Cardiac muscle cell (in vitro differentiated cells and primary cell): ENCODE results near the gene CPM. TPM values are rescaled to one million over a fixed set of nuclear protein-coding genes. Genes with fewer than 3 reads are reported as not detected.

Experiments
- DNase-seq, 2 donors: peaks; one replicate each; pipeline versions ENCODE4 v3.0.0 to v3.0.0-alpha.2; 2010 to 2017; ENCODE audit warnings: low read depth in 1 of 2, low spot score in 1 of 2
- H3K27ac ChIP-seq: fragments of 200-600 bp; sonication (generic); 2 replicates; pipeline ENCODE4 v1.5.1; 2016
- H3K27me3 ChIP-seq: fragments of 200-600 bp; sonication (generic); 2 replicates; pipeline ENCODE4 v1.6.0; 2016; ENCODE audit warnings: control low read depth
- H3K36me3 ChIP-seq: fragments of 200-600 bp; sonication (generic); 2 replicates; pipeline ENCODE4 v1.5.1; 2016; ENCODE audit warnings: control low read depth
- H3K4me1 ChIP-seq: fragments of 200-600 bp; sonication (generic); 2 replicates; pipeline ENCODE4 v1.8.1; 2017; ENCODE audit warnings: low read depth, mild to moderate bottlenecking, mixed run types
- H3K4me3 ChIP-seq: fragments of 200-600 bp; sonication (generic); 2 replicates; pipeline ENCODE4 v1.5.1; 2016; ENCODE audit warnings: mild to moderate bottlenecking
- H3K9me3 ChIP-seq: fragments of 200-600 bp; sonication (generic); 2 replicates; pipeline ENCODE4 v1.5.1; 2017; ENCODE audit warnings: low read depth, mild to moderate bottlenecking, control low read depth
- polyA plus RNA-seq: library from polyadenylated mRNA; unstranded; fragments of >200 nt; fragmentation: Nextera tagmentation; extraction: Ambion mirVana; gene quantifications from 2 replicates; pipeline ENCODE4 v1.2.1, GENCODE V29; 2016
- total RNA-seq: library from RNA; depleted of rRNA; stranded (reverse); fragments of >200 nt; gene quantifications from 2 replicates; pipeline ENCODE4 v1.2.3, GENCODE V29; 2016
- TF ChIP-seq, protein P1 (sequence below): IDR thresholded peaks from 2 replicates; pipeline ENCODE4 v1.5.1; 2012; ENCODE audit warnings: low read depth, mild to moderate bottlenecking, low read length

Gene CPM
- total and polyA plus RNA-seq, 2 experiments from 2014 or later, result 1.5 to 2.0 TPM

DNA sequence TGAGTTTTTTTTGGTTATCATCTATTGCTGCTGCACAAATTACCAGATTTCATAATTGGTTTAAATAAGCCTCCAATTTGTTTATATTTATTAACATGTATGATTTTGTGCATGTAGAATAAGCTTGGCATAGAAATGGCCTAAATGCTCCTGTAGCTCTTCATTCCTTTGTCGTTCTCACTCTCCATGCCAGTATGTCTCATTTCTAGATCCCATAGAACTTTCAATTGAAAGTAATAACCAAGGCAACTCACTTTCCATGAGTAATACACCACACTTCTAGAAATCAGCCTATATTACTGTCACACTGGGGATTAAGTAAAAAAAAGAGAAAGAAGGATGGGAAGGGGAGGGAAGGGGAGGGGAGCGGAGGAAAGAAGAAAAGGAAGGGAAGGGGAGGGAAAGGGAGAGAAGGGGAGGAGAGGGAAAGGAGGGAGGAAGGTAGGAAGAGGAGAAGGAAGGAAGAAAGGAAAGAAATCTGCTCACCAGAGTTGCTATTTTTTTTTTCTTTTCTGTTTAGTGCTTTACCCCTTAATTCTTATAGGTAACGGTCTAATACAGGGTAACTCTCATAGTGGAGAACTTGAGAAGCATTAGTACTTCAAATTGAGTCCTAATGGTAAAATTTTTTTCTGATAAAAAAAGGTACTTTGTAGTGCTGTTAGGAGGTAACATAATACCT is 79.4 kb downstream of the CPM start:
- TF ChIP-seq, protein P1, sequence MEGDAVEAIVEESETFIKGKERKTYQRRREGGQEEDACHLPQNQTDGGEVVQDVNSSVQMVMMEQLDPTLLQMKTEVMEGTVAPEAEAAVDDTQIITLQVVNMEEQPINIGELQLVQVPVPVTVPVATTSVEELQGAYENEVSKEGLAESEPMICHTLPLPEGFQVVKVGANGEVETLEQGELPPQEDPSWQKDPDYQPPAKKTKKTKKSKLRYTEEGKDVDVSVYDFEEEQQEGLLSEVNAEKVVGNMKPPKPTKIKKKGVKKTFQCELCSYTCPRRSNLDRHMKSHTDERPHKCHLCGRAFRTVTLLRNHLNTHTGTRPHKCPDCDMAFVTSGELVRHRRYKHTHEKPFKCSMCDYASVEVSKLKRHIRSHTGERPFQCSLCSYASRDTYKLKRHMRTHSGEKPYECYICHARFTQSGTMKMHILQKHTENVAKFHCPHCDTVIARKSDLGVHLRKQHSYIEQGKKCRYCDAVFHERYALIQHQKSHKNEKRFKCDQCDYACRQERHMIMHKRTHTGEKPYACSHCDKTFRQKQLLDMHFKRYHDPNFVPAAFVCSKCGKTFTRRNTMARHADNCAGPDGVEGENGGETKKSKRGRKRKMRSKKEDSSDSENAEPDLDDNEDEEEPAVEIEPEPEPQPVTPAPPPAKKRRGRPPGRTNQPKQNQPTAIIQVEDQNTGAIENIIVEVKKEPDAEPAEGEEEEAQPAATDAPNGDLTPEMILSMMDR, result no peak
- H3K4me3 ChIP-seq, result no peak overlapping the region
- H3K36me3 ChIP-seq, result no peaks in the 10 kb centered on the region

DNA sequence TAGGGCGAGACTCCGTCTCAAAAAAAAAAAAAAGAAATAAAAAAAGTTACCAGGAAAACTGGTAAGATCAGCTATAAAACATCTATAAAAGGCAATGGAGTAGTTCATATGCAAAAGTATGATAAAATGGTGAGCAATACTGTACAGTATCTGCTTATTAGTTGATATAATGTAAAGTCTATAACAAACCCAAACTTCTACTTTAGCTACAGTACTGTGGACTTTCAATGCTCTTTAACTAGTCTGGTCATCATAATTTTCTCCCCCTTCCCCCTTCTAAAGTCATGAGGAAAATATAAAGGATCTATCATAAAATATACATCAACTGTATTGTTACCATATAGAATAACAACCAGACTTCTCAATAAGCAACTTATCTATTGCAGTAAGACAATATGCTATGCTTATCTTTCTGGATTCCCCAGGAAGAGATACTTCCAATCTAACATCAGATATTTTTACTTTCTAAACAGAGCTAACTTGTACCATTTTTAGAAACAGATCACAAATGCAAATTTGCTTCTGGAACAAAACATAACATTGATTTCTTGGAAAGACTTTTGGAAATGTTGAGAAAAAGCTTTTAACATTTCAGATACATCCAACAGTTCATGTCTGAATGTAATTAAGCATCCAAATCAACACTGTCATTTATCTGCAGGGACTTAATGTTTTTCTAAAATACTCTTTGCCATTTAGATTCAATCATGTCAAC is 81.2 kb downstream of the CPM start:
- no peaks in the 10 kb centered on the region for H3K27me3 ChIP-seq
- no peak overlapping the region for H3K27ac ChIP-seq
- no peaks in the 10 kb centered on the region for H3K36me3 ChIP-seq
- TF ChIP-seq, protein P1, result no peak
- no peak for DNase-seq
- H3K4me3 ChIP-seq, result no peak overlapping the region
- H3K9me3 ChIP-seq, result no peaks in the 10 kb centered on the region
- H3K4me1 ChIP-seq, result no peaks in the 10 kb centered on the region

More for the DNA sequence above, 79.4 kb downstream of the CPM start:
- Histone ChIP-seq H3K27me3 (no peaks in the 10 kb centered on the region), H3K4me1 (no peaks in the 10 kb centered on the region), H3K9me3 (no peaks in the 10 kb centered on the region), H3K27ac (no peak overlapping the region)
- DNase-seq, result no peak

DNA sequence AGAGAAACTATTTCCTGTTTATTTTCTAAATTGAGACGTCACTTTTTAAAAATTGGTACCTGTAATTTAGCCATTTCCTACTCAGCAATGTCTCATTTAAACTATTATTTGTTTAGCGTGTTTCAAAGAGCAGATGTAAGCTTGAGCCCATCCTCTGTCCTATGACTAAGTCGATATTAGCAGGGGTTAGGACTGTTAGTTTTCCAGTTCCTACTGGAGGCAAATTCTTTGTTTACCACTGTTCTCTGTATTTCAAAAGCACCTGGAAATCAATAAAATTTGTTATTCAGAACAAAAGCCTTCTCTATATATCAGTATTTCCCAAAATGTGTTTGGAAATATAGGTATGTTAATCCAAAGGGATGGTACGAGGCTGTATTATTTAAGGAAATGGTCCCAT is 82.6 kb downstream of the CPM start:
- Histone ChIP-seq H3K4me3 (no peak overlapping the region), H3K27me3 (no peaks in the 10 kb centered on the region), H3K9me3 (no peaks in the 10 kb centered on the region), H3K4me1 (no peaks in the 10 kb centered on the region), H3K36me3 (no peaks in the 10 kb centered on the region), H3K27ac (no peak overlapping the region)
- DNase-seq, result no peak
- TF ChIP-seq, protein P1, result no peak

DNA sequence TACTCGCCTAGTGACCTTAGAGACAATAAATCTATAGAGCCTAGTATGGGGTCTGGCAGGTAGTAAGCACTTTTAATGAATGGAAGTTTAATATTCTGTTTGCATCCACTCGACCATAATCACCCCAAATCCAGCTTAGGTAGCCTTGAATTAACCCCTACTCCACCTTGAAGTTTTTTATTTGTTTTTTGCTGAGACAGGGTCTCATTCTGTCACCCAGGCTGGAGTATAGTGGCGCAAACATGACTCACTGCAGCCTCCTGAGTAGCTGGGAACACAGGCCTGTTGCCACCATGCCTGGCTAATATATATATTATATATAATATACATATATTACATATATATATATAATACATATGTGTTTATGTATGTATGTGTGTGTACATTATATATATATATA is 86.2 kb downstream of the CPM start:
- Histone ChIP-seq H3K4me3 (no peak overlapping the region), H3K27me3 (no peaks in the 10 kb centered on the region), H3K4me1 (no peaks in the 10 kb centered on the region), H3K9me3 (no peaks in the 10 kb centered on the region), H3K27ac (no peak overlapping the region), H3K36me3 (peaks cover 13% of the 10 kb centered on the region)
- TF ChIP-seq, protein P1, result no peak
- DNase-seq, result no peak

DNA sequence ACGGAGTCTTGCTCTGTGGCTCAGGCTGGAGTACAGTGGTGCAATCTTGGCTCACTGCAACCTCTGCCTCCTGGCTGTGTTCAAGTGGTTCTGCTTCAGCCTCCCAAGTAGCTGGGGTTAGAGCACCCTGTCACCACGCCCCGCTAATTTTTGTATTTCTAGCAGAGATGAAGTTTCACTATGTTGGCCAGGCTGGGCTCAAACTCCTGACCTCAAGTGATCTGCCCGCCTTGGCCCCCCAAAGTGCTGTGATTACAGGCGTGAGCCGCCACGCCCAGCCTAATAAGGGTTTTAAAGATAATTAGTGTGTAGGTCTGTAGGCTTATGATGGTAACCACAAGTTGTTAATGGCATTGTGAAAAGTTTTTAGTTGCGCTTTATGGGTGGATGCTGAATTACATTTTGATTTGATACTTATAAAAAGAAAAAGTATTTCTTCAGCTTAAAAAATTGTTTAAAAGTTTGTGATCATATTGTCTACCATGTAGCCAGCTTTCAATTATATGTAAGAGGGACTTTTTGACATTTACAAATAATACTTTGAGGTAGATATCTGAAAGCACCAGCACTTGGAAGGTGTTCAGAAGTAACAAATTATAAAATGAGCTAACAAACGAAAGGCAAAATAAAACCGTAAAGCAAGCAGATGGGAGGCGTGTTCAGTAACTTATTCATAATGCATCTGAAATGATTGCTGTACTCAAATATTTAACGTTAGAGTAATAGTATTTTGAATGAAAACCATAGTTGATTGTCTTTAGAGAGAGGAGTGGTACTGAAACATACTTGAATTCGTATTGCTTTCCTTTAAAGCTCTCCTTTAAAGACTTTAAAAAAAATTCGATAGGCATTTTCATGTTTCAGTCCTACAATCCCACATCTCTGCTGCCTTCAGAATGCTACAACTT is 87.9 kb downstream of the CPM start:
- no peak overlapping the region for H3K4me3 ChIP-seq
- no peak for DNase-seq
- H3K27me3 ChIP-seq, result no peaks in the 10 kb centered on the region
- no peaks in the 10 kb centered on the region for H3K4me1 ChIP-seq
- H3K9me3 ChIP-seq, result no peaks in the 10 kb centered on the region
- H3K27ac ChIP-seq, result peak overlapping the region; percentile 25
- TF ChIP-seq, protein P1, result no peak
- H3K36me3 ChIP-seq, result peaks cover 22% of the 10 kb centered on the region
